IPS-18c (cell line): Measurements from ENCODE around the gene FHL3.
A peak's percentile ranks its signal among the peaks of the same experiment; 100 is the strongest.

Experiments used
- H3K4me3 ChIP-seq: 2 replicates; pipeline ENCODE4 v1.7.0; 2013; ENCODE audit warnings: low read depth, mild to moderate bottlenecking, low read length, moderate library complexity; ENCODE audit not compliant: insufficient read depth
- H3K9me3 ChIP-seq: one replicate; pipeline ENCODE4 v1.6.1; 2013; ENCODE audit warnings: mild to moderate bottlenecking, low read length, moderate library complexity; ENCODE audit not compliant: control insufficient read depth, insufficient read depth

The FHL3 gene

GRCh38 chr1:38005195-38006007, at the start of gene FHL3:
TSS of gene FHL3 (minus strand) at chr1:38005514. CDS start at chr1:37999412, 6,102 bp downstream.
- H3K9me3 ChIP-seq = peaks cover 2% of the 10 kb centered on the region
- peak within 1 kb of the TSS; percentile 65 for H3K4me3 ChIP-seq

GRCh38 chr1:38053416-38054091, 48.2 kb upstream of the FHL3 start:
- Histone ChIP-seq H3K9me3 (no peaks in the 10 kb centered on the region), H3K4me3 (no peak overlapping the region)

GRCh38 chr1:38052750-38053415, 47.6 kb upstream of the FHL3 start:
- H3K9me3 ChIP-seq = no peaks in the 10 kb centered on the region
- H3K4me3 ChIP-seq = no peak overlapping the region

- no peaks in the 10 kb centered on the region for H3K9me3 ChIP-seq
- H3K4me3 ChIP-seq = no peak overlapping the region
Measured at GRCh38 chr1:38051079-38051543, 45.8 kb upstream of the FHL3 start.

GRCh38 chr1:38050397-38051078, 45.2 kb upstream of the FHL3 start:
- H3K4me3 ChIP-seq = no peak overlapping the region
- H3K9me3 ChIP-seq = peaks cover 2% of the 10 kb centered on the region

GRCh38 chr1:38047603-38048141, 42.4 kb upstream of the FHL3 start:
- H3K4me3 ChIP-seq = peak overlapping the region; percentile 72

GRCh38 chr1:38046884-38047602, 41.7 kb upstream of the FHL3 start:
- H3K4me3 ChIP-seq = peak overlapping the region; percentile 72
- H3K9me3 ChIP-seq = peaks cover 4% of the 10 kb centered on the region

More at GRCh38 chr1:38047603-38048141, 42.4 kb upstream of the FHL3 start:
- peaks cover 4% of the 10 kb centered on the region for H3K9me3 ChIP-seq

GRCh38 chr1:38046333-38046883, 41.1 kb upstream of the FHL3 start, which contains the start of gene POU3F1:
TSS of gene POU3F1 (minus strand) at chr1:38046793. CDS start at chr1:38046743, 50 bp downstream.
- peak within 1 kb of the TSS; percentile 72 for H3K4me3 ChIP-seq

GRCh38 chr1:38045401-38046332, 40.4 kb upstream of the FHL3 start:
- peaks cover 4% of the 10 kb centered on the region for H3K9me3 ChIP-seq
- H3K4me3 ChIP-seq = peak overlapping the region; percentile 67

More at GRCh38 chr1:38046333-38046883, 41.1 kb upstream of the FHL3 start, which contains the start of gene POU3F1:
- peaks cover 4% of the 10 kb centered on the region for H3K9me3 ChIP-seq

GRCh38 chr1:38044221-38045215, 39.2 kb upstream of the FHL3 start:
- Histone ChIP-seq H3K9me3 (peaks cover 4% of the 10 kb centered on the region), H3K4me3 (peak overlapping the region; percentile 67)

GRCh38 chr1:38043036-38043747, 37.9 kb upstream of the FHL3 start:
- no peak overlapping the region; the same call in 1 of the 2 replicates for H3K4me3 ChIP-seq
- H3K9me3 ChIP-seq = peaks cover 6% of the 10 kb centered on the region

- peaks cover 6% of the 10 kb centered on the region for H3K9me3 ChIP-seq
- H3K4me3 ChIP-seq = no peak overlapping the region
Measured at GRCh38 chr1:38041936-38042834, 36.9 kb upstream of the FHL3 start.
